ENCODE measurements around the gene PCBP3. TPM values are rescaled to one million over a fixed set of nuclear protein-coding genes. Genes with fewer than 3 reads are reported as not detected.
A peak's percentile ranks its signal among the peaks of the same experiment; 100 is the strongest.

PCBP3 gene
- total RNA-seq, 1 donor from 2014 or later: 4.6 TPM

GRCh38 chr21:45954261-45954660, 310.7 kb downstream of the PCBP3 start:
- no peak overlapping the region for H3K4me2 ChIP-seq
- peaks cover 10% of the 10 kb centered on the region for H3K4me1 Mint-ChIP-seq
- H3K27me3 ChIP-seq: no peaks in the 10 kb centered on the region
- no peaks in the 10 kb centered on the region for H3K79me2 ChIP-seq (ENCODE audit: low read depth)
- no peaks in the 10 kb centered on the region for H3K9me3 Mint-ChIP-seq
- H4K20me1 ChIP-seq (ENCODE audit: low read depth): no peaks in the 10 kb centered on the region
- H3K36me3 ChIP-seq: no peaks in the 10 kb centered on the region
- no peak overlapping the region for H3K27ac ChIP-seq
- peaks cover 9% of the 10 kb centered on the region for H3K4me1 ChIP-seq
- peak overlapping the region; percentile 9 for H2AFZ ChIP-seq (replicated peaks)
- no peak overlapping the region for H3K9ac ChIP-seq
- H3K4me3 ChIP-seq: no peak overlapping the region
- H3K36me3 Mint-ChIP-seq: no peaks in the 10 kb centered on the region
- H3K27ac Mint-ChIP-seq: no peak overlapping the region
- DNase-seq (ENCODE audit: low spot score): no peak
- H3K9me3 ChIP-seq (ENCODE audit: low read depth): no peaks in the 10 kb centered on the region
- H3F3A ChIP-seq (ENCODE audit: low read depth): no peaks in the 10 kb centered on the region
- H3K4me3 Mint-ChIP-seq: no peak overlapping the region
- H3K27me3 Mint-ChIP-seq (ENCODE audit: insufficient read depth, low read depth): peaks cover 13% of the 10 kb centered on the region
- TF ChIP-seq EZH2phosphoT487 (IDR thresholded peaks at IDR 0.05) (no peak), CTCF (IDR thresholded peaks at IDR 0.05) (peak; percentile 26)

DNA sequence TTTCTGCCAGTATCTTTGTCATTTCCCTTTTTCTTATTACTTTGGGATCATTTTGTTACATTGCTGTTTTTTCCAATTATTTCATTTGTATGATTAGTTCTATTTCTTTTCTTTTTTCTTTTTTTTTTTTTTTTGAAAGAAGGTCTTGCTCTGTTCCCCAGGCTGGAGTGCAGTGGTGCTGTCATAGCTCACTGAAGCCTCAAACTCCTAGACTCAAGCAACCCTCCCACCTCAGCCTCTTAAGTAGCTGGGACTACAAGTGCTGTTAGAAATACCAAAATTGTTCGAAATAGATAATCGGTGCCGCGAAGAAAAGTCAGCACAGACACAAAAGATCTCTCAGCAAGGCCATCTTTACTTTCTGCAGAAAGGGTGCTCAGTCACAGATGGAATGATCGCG, 311.4 kb downstream of the PCBP3 start:
- Histone ChIP-seq H3K4me1 (peaks cover 9% of the 10 kb centered on the region), H3K9ac (no peak overlapping the region), H3K36me3 (no peaks in the 10 kb centered on the region), H3K79me2 (ENCODE audit: low read depth) (no peaks in the 10 kb centered on the region), H3K4me2 (no peak overlapping the region), H3K9me3 (ENCODE audit: low read depth) (no peaks in the 10 kb centered on the region), H3K4me3 (no peak overlapping the region), H3F3A (ENCODE audit: low read depth) (no peaks in the 10 kb centered on the region), H3K27me3 (no peaks in the 10 kb centered on the region), H4K20me1 (ENCODE audit: low read depth) (no peaks in the 10 kb centered on the region), H2AFZ (replicated peaks) (no peak overlapping the region), H3K27ac (no peak overlapping the region)
- Mint-ChIP-seq H3K36me3 (no peaks in the 10 kb centered on the region), H3K27me3 (ENCODE audit: insufficient read depth, low read depth) (peaks cover 13% of the 10 kb centered on the region), H3K4me1 (peaks cover 10% of the 10 kb centered on the region), H3K9me3 (no peaks in the 10 kb centered on the region), H3K27ac (no peak overlapping the region), H3K4me3 (no peak overlapping the region)
- DNase-seq (ENCODE audit: low spot score): no peak
- TF ChIP-seq EZH2phosphoT487 (IDR thresholded peaks at IDR 0.05): no peak

GRCh38 chr21:45957551-45957950, 314.0 kb downstream of the PCBP3 start:
- H3K4me3 Mint-ChIP-seq: no peak overlapping the region
- H3K27ac Mint-ChIP-seq: no peak overlapping the region
- Histone ChIP-seq H3K79me2 (ENCODE audit: low read depth) (no peaks in the 10 kb centered on the region), H3K9me3 (ENCODE audit: low read depth) (peaks cover 3% of the 10 kb centered on the region), H2AFZ (replicated peaks) (no peak overlapping the region), H3K9ac (no peak overlapping the region), H4K20me1 (ENCODE audit: low read depth) (no peaks in the 10 kb centered on the region), H3K36me3 (no peaks in the 10 kb centered on the region), H3K4me3 (no peak overlapping the region), H3K4me2 (no peak overlapping the region), H3K4me1 (no peaks in the 10 kb centered on the region), H3K27me3 (no peaks in the 10 kb centered on the region), H3K27ac (no peak overlapping the region), H3F3A (ENCODE audit: low read depth) (no peaks in the 10 kb centered on the region)
- no peak for DNase-seq (ENCODE audit: low spot score)
- no peak for TF ChIP-seq CTCF (IDR thresholded peaks at IDR 0.05)
- H3K9me3 Mint-ChIP-seq: peaks cover 22% of the 10 kb centered on the region
- H3K27me3 Mint-ChIP-seq (ENCODE audit: insufficient read depth, low read depth): peaks cover 13% of the 10 kb centered on the region
- no peaks in the 10 kb centered on the region for H3K36me3 Mint-ChIP-seq
- H3K4me1 Mint-ChIP-seq: peaks cover 3% of the 10 kb centered on the region

- no peaks in the 10 kb centered on the region for H3K36me3 Mint-ChIP-seq
- no peak overlapping the region for H3K4me3 Mint-ChIP-seq
- no peaks in the 10 kb centered on the region for H3K36me3 ChIP-seq
- no peak overlapping the region for H3K27ac ChIP-seq
- TF ChIP-seq EZH2phosphoT487 (IDR thresholded peaks at IDR 0.05): no peak
- no peak for TF ChIP-seq EZH2 (IDR thresholded peaks at IDR 0.05)
- TF ChIP-seq CTCF (IDR thresholded peaks at IDR 0.05): no peak
- H3K27ac Mint-ChIP-seq: no peak overlapping the region
- no peaks in the 10 kb centered on the region for H3K4me1 ChIP-seq
- H3K9ac ChIP-seq: no peak overlapping the region
- H3K27me3 Mint-ChIP-seq (ENCODE audit: insufficient read depth, low read depth): peaks cover 12% of the 10 kb centered on the region
- no peak for DNase-seq (ENCODE audit: low spot score)
- H3K27me3 ChIP-seq: no peaks in the 10 kb centered on the region
- no peaks in the 10 kb centered on the region for H3K79me2 ChIP-seq (ENCODE audit: low read depth)
- H2AFZ ChIP-seq (replicated peaks): no peak overlapping the region
- H3K9me3 Mint-ChIP-seq: peaks cover 26% of the 10 kb centered on the region
- H3K9me3 ChIP-seq (ENCODE audit: low read depth): peaks cover 3% of the 10 kb centered on the region
- no peaks in the 10 kb centered on the region for H3F3A ChIP-seq (ENCODE audit: low read depth)
- peaks cover 1% of the 10 kb centered on the region for H3K4me1 Mint-ChIP-seq
- H3K4me3 ChIP-seq: no peak overlapping the region
- H4K20me1 ChIP-seq (ENCODE audit: low read depth): no peaks in the 10 kb centered on the region
- no peak overlapping the region for H3K4me2 ChIP-seq
Observed at GRCh38 chr21:45957981-45958600, 314.6 kb downstream of the PCBP3 start.
